Stimulated activated CD4-positive, alpha-beta T cell treated with anti-CD3 and anti-CD28 coated beads, TNF-alpha, amount 100 ng/mL, for 24 hours (primary cell): ENCODE measurements around the gene ZNF804A.
"Not testable (repeated sequence)": the region's sequence is repeated elsewhere in the genome, so short reads cannot be mapped to it uniquely, and the experiment has no call there.

Experiments
- DNase-seq, 3 experiments: peaks; one replicate each; pipeline ENCODE4 v3.0.0-alpha.2; 2020; ENCODE audit warnings: low read depth in 3 of 3

Gene ZNF804A

DNA sequence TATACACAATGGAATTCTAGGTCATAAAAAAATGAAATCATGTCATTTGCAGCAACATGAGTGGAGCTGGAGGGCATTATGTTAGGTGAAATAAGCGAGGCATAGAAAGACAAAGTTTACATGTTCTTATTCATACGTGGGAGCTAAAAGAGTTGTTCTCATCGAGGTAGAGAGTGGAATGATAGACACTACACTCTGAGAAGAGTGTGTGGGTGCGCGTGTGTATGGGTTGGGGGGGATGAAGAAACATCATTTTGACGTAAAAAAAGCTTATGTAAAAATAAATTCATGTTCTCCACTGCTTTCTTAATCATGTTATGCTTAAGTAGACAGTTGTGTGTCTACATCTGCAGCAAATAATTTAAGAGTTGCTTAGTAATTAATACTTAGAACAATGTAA, 123.6 kb downstream of the ZNF804A start:
- DNase-seq = no peak

DNA sequence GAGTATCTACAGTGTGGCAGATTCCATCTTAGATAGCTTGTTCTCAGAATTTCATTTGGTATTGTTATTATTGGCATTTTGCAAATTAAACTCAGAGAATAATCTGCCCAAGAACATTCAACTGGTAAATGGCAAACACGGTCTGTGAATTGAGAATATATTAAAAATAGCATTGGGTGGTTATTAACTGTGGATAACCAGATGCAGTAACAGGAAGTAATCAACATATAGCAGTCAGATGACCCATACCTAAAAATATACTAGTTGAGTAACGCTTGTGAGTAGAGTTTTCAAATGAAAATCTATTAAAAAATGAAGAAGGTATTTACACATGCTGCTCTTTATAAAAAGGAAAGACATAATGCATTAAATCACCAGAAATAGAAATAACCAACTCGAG, 129.5 kb downstream of the ZNF804A start:
- no peak for DNase-seq

DNA sequence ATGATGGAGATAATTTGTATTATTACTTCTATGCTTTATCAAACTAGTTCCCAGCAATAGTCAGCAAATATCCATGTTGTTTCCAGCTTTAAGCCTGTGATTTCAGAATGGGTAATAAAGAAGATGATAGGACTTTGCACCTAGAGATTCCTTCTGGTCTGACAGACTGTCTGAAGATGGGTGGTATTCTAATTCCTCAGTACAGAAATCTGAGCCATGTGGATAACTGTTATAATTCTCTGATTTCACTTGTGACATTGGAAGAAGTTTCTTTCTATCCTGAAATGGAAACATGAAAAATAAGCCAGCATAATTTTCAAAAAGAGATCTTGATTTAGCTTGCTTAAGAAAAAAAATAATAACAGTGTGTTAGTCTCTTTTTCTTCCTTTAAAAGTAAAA, 130.1 kb downstream of the ZNF804A start:
- DNase-seq = no peak

DNA sequence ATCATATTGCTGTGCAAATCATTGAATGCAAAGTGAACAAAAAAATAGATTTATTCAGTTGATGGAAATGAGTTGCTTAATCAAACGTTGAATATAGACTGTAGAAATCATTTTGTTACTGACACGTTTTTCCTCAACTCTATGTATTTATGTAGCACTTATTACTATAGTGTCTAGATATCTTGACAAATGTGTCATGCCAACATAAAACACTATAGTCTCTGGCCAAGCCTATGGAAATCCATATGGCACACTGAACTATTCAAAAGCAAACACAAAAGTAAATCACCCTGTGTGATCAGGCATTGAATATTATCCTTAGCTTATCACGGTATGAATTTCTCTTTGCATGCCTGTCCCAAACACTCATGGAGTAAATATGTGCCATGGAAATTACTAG, 131.3 kb downstream of the ZNF804A start:
- no peak for DNase-seq

DNA sequence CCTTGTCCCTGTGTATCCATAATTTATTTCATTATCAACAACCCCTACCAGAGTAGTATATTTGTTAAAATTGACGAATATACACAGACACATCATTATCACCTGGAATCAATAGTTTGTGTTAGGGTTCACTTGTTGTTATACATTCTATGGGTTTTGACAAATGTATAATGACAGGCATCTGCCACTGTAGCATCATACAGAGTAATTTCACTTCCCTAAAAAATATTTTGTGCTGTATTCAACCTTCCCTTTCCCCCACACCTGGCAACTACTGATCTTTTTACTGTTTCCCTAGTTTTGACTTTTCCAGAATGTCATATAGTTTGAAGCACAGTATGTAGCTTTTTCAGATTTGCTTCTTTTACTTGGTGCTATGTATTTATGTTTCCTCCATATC, 132.0 kb downstream of the ZNF804A start:
- no peak for DNase-seq

DNA sequence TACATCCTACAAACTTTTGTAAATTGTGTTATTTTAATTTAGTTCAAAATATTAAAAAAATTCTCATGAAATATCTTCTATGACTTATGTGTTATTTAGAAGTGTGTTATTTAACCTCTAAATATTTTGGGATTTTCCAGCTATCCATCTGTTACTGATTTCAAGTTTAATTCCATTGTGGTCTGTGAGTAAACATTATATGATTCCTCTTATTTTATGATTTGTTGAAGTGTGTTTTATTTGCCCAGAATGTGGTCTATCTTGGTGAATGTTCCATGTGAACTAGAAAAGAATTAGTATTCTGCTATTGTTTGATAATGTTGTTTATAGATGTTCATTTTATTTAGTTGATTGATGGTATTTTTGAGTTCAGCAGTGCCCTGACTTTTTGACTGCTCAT, 136.0 kb downstream of the ZNF804A start:
- DNase-seq = no peak

DNA sequence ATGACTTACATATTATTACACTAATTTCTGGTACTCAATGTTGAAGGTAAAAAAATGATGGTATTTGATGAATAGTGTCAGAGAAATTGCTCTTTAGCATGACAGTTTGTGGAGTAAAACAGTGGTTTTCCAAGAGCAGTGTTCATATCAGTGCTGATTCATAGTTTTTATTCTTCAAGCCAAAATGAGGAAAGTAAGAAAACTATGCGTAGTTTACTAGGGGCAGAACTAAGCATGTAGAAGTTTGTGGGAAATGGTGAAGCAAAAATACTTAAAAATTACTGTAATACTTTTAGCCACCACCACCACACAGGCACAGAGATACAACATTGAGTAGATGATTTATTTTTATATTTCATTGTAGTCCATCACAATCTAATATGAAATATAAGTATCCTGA, 137.3 kb downstream of the ZNF804A start:
- DNase-seq = no peak

DNA sequence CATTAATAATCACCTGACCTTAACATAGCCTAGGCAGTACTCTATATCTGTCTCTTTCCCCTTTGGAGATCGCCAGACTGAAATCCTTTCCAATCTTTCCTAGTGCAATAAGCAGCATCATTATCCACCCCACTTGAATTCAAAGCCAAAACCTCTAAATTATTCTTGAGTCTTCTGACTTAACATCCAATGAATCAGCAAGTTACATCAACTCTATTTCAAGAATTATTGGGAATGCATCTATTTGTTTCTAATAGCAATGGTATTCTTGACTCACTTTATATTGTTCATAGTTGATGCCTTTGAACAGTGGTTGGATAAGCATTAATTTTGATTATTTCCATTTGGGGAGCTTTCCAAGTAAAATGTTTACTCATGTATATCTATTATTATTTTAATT, 144.8 kb downstream of the ZNF804A start:
- DNase-seq = no peak

DNA sequence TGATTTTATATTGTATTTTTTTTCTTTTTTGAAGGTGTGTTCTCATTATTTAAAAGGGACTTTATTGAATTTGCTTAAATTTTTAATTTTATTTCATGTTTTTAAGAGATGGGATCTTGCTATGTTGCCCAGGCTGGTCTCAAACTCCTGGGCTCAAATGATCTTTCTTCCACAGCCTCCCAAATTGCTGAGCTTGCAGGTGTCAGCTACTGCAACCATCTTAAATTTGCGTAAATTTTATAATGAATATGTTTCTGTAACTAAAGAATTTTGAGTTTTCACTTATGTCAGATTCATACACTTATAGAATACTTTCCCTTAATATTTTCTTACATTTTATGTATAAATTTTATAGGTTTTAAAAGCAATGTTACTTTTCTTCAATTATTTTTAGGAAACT, 157.8 kb downstream of the ZNF804A start:
- DNase-seq = no peak

DNA sequence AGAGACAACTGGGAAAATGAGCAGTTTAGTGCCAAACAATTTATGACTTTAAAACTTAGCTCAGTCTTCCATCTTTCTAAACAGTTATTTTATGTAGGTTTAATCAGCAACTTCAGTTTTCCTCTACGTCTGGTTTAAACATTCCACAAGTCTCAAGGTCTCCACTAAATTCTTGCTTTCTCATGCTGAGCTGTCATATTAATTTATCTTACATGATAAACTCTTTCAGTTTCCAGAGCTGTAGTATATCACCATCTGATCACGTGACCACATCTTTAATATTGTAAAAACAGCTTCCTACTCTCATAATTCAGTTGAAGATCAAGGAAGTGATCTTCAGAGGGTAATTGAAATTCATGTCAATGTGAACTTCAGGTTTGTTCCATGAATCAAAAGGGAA, 158.6 kb downstream of the ZNF804A start:
- no peak for DNase-seq

DNA sequence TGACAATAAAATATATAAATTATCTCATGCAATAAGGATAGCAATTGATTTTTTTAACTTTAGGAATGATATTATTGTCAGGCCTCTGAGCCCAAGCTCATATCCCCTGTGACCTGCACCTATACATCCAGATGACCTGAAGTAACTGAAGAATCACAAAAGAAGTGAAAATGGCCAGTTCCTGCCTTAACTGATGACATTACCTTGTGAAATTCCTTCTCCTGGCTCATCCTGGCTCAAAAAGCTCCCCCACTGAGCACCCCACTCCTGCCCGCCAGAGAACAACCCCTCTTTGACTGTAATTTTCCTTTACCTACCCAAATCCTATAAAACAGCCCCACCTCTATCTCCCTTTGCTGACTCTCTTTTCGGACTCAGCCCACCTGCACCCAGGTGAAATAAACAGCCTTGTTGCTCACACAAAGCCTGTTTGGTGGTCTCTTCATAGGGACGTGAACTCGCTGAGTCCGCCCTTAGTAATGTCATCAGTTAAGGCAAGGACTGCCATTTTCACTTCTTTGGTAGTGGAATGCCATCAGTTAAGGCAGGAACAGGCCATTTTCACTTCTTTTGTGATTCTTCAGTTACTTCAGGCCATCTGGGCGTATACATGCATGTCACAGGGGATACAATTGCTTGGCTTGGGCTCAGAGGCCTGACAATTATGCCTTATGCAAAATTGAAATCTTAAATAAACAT, 161.4 kb downstream of the ZNF804A start:
- DNase-seq = not testable (repeated sequence)

DNA sequence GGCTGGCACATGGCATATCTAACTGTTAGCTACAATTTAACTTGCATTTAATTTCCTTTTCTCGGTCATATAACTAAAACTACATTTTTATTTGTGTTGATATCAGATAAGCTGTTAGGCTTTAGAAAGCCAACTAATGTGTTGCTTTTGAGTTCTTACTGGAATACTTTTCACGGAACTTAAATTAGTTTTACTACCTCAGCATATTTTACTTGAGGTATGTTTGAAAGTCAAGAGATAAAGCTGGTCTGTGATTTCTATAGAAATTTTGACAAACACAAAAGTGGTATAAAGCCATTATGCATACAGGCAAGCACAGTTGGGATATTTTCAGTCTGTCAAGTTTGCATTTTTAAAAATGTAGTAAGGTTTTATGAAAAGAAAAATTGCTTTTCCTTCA, 162.6 kb downstream of the ZNF804A start:
- DNase-seq = no peak

DNA sequence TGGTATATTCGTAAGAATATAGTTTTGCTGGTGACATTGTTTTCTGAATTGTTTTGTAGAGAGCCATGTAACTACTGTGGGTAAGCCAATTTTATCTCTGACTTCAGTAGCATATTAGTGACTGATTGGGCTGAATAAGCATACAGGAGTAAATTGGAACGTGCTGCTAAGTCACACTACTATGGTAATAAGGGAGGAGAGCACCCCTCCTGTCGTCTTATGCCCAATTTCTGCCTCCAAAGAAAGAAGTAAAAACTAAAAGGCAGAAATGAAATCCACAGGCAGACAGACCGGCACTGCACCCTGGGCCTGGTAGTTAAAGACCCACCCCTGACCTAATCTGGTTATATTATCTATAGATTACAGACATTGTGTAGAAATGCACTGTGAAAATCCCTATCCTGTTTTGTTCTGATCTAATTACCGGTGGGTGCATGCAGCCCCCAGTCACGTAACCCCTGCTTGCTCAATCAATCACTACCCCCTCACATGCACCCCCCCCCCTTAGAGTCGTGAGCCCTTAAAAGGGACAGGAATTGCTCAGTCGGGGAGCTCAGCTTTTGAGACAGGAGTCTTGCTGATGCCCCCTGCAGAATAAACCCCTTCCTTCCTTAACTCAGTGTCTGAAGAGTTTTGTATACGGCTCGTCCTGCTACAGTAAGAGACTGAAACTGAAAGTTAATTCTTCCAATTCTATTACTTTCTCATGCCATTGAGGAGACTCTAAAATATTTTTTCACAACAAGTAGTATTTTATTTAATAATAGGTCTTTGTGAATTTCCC, 167.0 kb downstream of the ZNF804A start:
- DNase-seq = no peak

DNA sequence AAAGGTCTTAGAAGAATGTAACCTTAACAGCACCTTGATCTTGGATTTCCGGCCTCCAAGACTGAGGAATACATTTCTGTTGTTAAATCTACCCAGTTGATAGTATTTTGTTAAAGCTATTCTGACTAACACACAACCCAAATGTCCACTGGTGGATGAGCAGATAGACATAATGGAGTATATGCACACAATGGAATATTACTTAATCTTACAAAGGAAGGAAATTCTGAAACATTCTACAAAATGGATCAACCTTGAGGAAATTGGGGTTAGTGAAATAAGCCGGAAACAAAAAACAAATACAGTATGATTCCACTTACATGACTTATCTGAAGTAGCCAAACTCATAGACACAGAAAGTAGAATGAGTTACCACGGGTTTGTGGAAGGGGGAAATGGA, 168.7 kb downstream of the ZNF804A start:
- no peak for DNase-seq

DNA sequence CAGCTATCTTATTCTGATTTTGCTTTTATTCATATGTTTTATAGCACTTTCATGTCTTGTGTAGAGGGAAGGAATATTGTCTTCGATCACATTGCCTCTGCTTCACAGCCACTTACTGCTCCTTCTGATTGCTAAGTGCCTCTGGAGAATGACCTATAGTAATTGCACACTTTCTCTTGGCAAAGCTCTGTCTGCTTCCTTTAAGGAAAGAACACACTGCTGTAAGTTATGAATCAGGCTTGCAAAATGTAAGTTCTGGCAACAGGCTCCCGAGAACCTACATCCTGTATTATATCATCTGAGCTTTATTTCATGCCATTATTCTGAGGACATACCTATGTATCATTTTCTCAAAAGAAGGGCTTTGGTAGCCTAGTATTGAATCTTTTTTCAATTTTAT, 170.7 kb downstream of the ZNF804A start:
- no peak for DNase-seq

DNA sequence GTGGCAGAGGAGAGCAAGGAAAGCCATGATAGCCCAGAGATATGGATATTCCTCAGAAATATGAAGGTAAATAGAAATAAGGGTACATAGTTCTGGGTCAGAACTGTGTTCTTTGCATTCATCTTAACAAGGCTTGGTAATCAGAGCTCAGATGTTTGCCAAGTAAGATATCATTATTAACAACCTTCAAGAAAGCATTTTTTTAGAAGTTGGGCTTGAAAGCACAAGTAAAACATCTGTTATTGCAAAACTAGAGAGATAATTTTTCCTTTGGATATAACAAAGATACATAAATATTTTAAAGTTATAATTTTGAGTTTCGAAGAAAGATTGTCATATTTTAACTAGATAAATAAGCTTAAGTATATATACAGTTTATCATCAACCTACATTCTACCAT, 171.4 kb downstream of the ZNF804A start:
- DNase-seq = no peak

DNA sequence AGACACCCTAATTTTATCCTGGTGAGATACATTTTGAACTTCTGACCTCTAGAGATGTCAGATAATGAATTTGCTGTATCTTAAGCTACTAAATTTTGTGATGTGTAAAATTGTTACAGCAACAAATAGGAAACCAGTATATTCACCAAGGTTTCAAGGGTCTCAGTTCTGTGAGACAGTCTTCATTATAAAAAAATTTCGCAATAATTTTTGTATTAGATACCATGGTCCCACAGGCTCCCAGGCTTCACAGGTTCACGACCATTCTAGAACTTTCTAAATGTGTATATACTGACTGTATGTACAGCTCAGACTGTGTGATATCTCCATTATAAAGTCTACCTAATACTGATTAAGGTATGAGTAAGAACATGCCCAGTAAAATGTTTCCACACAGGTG, 181.4 kb downstream of the ZNF804A start:
- DNase-seq = no peak

DNA sequence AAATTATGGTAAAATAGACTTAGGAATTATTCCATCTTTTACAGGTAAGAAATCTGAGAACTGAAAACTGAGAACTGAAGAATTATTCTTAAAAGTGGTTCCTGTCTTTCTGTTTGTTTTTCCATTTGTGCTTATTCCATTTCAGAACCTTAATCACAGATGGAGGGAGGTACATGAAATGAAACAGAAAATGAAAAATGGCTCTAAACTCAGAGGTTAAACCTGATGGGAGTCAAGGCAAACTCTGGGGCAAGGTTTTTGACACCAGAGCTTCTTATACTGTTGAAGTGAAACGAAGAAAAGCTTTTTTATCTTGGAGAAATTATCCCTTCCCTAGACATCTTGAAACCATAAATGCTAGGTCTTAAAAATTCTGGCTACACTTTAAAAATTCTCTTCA, 182.1 kb downstream of the ZNF804A start:
- no peak for DNase-seq

DNA sequence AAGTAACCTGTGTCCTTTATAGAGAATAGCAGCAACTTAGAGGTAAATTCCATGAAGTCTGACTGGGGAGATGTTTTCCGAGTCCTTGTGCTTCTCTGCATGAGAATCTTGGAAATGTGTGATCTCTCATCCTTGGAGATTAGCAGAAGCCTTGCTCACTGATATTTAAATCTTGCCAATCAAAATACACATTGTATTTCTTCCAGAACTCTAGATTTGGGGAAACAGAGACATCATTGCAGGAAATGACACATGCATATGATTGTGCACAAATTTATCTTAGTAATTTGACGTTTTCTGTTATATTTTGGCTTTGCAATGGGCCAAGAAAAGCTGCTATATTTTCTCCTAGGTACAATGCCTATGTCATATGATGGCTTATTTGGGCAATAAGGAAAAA, 182.6 kb downstream of the ZNF804A start:
- no peak for DNase-seq

DNA sequence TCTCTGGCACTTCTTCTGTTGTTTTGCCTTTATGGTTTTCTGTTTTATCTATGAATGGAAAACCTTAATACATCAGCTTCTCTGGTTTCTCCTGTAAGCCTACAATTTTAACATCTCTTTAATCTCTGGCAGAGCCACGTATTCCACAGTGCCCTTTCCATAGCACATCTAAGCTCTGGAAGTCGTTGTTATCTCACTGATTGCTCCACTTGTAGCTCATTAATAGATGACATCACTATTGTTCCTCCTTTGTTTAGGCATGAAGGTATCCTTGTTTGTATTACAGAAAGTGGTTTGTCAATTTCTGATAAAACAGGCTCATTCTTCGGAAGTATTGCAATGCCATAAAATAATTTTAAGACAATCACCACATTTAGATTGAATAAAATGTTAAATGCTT, 185.2 kb downstream of the ZNF804A start:
- DNase-seq = no peak

DNA sequence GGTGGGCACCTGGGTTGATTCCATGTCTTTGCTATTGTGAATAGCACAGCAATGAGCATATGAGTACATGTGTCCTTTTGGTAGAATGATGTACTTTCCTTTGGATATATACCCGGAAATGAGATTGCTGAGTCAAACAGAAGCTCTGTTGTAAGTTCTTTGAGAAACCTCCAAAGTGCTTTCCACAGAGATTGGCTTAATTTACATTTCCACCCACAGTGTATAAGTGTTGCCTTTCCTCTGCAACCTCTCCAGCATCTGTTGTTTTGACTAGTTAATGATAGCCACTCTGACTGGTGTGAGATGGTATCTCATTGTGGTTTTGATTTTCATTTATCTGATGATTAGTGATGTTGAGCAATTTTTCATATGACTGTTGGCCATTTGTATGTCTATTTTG, 194.8 kb downstream of the ZNF804A start:
- DNase-seq = no peak

DNA sequence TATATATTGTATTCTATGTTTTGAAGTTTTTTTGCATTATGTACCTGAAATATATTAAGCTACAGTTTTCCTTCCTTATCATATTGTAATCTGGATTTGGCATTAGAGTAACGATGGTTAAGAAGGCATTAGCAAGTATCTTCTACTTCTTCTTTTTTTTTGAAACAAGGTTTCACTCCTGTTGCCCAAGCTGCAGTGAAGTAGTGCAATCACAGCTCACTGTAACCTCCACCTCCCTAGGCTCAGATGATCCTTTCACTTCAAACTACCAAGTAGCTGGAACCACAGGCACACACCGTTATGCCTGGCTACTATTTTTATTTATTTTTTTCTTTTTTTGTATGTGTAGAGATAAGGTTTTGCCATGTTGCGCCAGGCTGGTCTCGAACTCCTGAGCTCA, 201.1 kb downstream of the ZNF804A start:
- no peak for DNase-seq

DNA sequence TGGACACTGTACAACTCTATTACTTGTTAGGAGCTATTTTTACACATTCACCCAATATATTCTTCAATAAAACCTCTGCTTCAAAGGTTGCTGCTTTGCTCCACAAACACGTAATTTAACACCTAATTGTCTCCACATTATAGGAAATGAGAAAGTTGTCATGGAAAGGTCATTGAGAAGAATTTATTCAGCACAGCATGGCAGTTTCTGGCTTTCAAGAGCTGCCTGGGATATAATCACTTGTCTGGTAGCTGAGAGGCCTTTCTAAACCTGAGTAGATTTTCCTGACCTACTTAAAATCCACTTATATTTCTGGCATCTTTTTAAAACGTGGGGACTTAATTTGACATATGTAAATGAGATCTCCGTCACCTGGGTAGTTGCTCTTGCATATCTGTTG, 216.1 kb downstream of the ZNF804A start:
- no peak for DNase-seq

DNA sequence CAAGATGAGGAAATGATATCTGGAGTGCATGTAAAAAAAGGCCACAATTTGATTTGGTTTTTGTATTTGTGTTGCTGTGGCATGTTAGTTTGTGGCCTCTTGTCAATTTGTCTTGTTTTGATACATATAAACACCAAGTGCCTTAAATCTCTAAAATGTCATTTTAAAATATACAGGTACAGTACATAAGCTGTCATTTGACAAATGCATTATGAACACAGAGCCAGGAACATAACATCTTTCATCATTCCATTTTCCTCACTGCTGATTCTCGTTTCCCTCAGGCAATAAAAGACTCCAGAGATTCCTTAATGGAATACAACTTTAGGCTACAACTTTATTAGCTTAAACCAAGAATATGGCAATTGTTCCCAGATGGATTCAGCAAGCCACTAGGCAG, 217.5 kb downstream of the ZNF804A start:
- no peak for DNase-seq
